HG02642 (cell line): ENCODE data around the gene CCDC137.

ENCODE experiments used
- ATAC-seq: cut with Tn5 transposase; IDR thresholded peaks from one replicate; pipeline ENCODE4 v1.9.1; 2021; ENCODE audit warnings: mild to moderate bottlenecking; ENCODE audit not compliant: unreplicated experiment, poor library complexity

CCDC137 gene

GRCh38 chr17:81680150-81680549 lies 13.6 kb downstream of the CCDC137 start:
- ATAC-seq = no peak

GRCh38 chr17:81681672-81682071 lies 15.1 kb downstream of the CCDC137 start:
- no peak for ATAC-seq

- no peak for ATAC-seq
These were observed 16.1 kb downstream of the CCDC137 start for GRCh38 chr17:81682565-81683207.

- ATAC-seq = peak; percentile 4
These were observed 16.7 kb downstream of the CCDC137 start for GRCh38 chr17:81683208-81683583.

- ATAC-seq = peak; percentile 93
These were observed 17.3 kb downstream of the CCDC137 start, which contains the start of the genes ARL16 and HGS for GRCh38 chr17:81683584-81684441. ARL16 (minus strand) TSS chr17:81683797; CDS start chr17:81683753, 44 bp downstream. HGS (plus strand) TSS chr17:81684011; CDS start chr17:81684067, 56 bp downstream.

- ATAC-seq = peak; percentile 0
These were observed 17.9 kb downstream of the CCDC137 start for GRCh38 chr17:81684442-81684911.

- ATAC-seq = no peak
These were observed 18.6 kb downstream of the CCDC137 start for GRCh38 chr17:81685108-81685507.

- ATAC-seq = no peak
These were observed 20.1 kb downstream of the CCDC137 start for GRCh38 chr17:81686614-81687013.

- ATAC-seq = no peak
These were observed 21.4 kb downstream of the CCDC137 start for GRCh38 chr17:81687770-81688541.

GRCh38 chr17:81688616-81689015 lies 22.1 kb downstream of the CCDC137 start:
- ATAC-seq = no peak

- ATAC-seq = no peak
These were observed 23.5 kb downstream of the CCDC137 start for GRCh38 chr17:81690066-81690465.

GRCh38 chr17:81690549-81690948 lies 24.0 kb downstream of the CCDC137 start:
- ATAC-seq = no peak

GRCh38 chr17:81691196-81691595 lies 24.7 kb downstream of the CCDC137 start:
- no peak for ATAC-seq

- ATAC-seq = no peak
These were observed 25.1 kb downstream of the CCDC137 start for GRCh38 chr17:81691608-81692007.

GRCh38 chr17:81693509-81694210 lies 27.1 kb downstream of the CCDC137 start:
- ATAC-seq = no peak

GRCh38 chr17:81694810-81695209 lies 28.3 kb downstream of the CCDC137 start:
- ATAC-seq = no peak

GRCh38 chr17:81695211-81695610 lies 28.7 kb downstream of the CCDC137 start:
- no peak for ATAC-seq

GRCh38 chr17:81695801-81696200 lies 29.3 kb downstream of the CCDC137 start:
- no peak for ATAC-seq

GRCh38 chr17:81696218-81696941 lies 29.8 kb downstream of the CCDC137 start:
- no peak for ATAC-seq
